Lower leg skin (tissue), 4 donors: ENCODE measurements around the gene PTPRN2. TPM values are rescaled to one million over a fixed set of nuclear protein-coding genes. Genes with fewer than 3 reads are reported as not detected.

Experiments
- DNase-seq, 2 donors: peaks; one replicate each; pipeline ENCODE4 v3.0.0-alpha.2; 2019; ENCODE audit warnings: low spot score in 2 of 2
- H3K4me3 ChIP-seq: fragments of 200-600 bp; sonication (generic); 2 replicates; pipeline ENCODE4 v1.5.1; 2017; ENCODE audit warnings: mild to moderate bottlenecking, low read depth; ENCODE audit not compliant: poor library complexity, severe bottlenecking
- POLR2A ChIP-seq, 2 donors: fragments of 450-650 bp; IDR thresholded peaks; one replicate each; pipeline ENCODE4 v1.6.1; 2016 to 2017; ENCODE audit warnings: antibody characterized with exemption in 2 of 2, mild to moderate bottlenecking in 1 of 2, moderate library complexity in 1 of 2
- WGBS, 2 donors: methylation state at CpG; one replicate each; pipeline ENCODE4 v1.1.5; 2018; 5-methylcytosine and 5-hydroxymethylcytosine counted together
- intact Hi-C: fragments of 100-400 bp; cut with DNase I; formaldehyde crosslinking; loops from one replicate; pipeline ENCODE4 v1.15.0; 2023; ENCODE audit warnings: low total_unique reads
- total RNA-seq, 4 donors: library from RNA; depleted of rRNA; stranded (reverse); fragments of >200 nt; gene quantifications; one replicate each; pipeline ENCODE4 v1.1.0, GENCODE V29; 2016
- TF ChIP-seq, protein P1 (sequence below), 3 donors: fragments of 450-650 bp; IDR thresholded peaks; one replicate each; pipeline ENCODE4 v1.5.1; 2016; ENCODE audit warnings: antibody characterized with exemption in 3 of 3, mild to moderate bottlenecking in 3 of 3, moderate library complexity in 2 of 3

Gene PTPRN2
- total RNA-seq, 4 donors from 2014 or later: 0.11 to 1.6 (median 0.92) TPM

DNA sequence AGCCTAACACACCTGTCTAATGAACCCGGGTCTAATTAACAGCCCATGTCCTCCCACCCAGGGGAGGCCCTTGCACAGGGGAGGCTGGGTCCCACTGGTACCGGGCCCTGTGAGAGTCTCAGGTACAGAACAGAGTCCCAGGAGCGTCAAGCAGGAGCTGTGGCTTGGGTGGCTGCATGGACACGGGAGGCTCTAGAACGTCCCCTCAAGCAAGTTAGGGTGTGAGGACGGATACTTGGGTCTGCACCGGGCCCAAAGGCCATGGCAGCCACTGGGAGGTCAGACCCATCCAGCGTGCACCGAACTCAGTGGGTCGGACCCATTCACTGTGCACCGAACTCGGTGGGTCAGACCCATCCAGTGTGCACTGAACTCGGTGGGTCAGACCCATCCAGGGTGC, 941.1 kb downstream of the PTPRN2 start:
- 90 to 95% methylated on average over 12 to 13 of the region's 13 CpGs for WGBS, 2 donors
- intact Hi-C loops: no loop called here
- TF ChIP-seq, protein P1, sequence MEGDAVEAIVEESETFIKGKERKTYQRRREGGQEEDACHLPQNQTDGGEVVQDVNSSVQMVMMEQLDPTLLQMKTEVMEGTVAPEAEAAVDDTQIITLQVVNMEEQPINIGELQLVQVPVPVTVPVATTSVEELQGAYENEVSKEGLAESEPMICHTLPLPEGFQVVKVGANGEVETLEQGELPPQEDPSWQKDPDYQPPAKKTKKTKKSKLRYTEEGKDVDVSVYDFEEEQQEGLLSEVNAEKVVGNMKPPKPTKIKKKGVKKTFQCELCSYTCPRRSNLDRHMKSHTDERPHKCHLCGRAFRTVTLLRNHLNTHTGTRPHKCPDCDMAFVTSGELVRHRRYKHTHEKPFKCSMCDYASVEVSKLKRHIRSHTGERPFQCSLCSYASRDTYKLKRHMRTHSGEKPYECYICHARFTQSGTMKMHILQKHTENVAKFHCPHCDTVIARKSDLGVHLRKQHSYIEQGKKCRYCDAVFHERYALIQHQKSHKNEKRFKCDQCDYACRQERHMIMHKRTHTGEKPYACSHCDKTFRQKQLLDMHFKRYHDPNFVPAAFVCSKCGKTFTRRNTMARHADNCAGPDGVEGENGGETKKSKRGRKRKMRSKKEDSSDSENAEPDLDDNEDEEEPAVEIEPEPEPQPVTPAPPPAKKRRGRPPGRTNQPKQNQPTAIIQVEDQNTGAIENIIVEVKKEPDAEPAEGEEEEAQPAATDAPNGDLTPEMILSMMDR (IDR thresholded peaks at IDR 0.05): no peak
- TF ChIP-seq POLR2A (IDR thresholded peaks at IDR 0.05): no peak
- DNase-seq: no peak
- no peak overlapping the region for H3K4me3 ChIP-seq

DNA sequence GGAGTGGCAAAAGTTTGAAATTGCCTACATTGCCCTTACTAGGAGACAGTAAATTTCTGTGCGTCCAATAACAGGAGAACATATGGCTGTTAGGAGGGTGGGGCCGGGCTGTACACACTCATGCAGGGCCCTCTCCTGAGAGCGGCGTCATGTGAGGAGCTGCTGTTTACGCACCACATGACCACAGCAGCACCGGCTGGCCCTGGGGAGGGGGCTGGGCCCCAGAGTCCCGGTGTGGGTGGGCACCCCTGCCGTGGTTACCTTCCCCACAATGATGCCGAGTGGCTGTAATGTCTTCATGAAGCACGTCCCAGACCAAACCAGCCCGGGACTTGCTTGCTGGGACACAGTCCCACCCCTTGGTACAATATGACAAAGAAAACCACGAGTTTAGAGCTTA, 942.1 kb downstream of the PTPRN2 start:
- intact Hi-C loops: no loop called here
- WGBS, 2 donors: 80 to 91% methylated on average over 12 of the region's 12 CpGs
- no peak for DNase-seq
- no peak overlapping the region for H3K4me3 ChIP-seq
- TF ChIP-seq, protein P1 (IDR thresholded peaks at IDR 0.05): no peak
- no peak for TF ChIP-seq POLR2A (IDR thresholded peaks at IDR 0.05)

DNA sequence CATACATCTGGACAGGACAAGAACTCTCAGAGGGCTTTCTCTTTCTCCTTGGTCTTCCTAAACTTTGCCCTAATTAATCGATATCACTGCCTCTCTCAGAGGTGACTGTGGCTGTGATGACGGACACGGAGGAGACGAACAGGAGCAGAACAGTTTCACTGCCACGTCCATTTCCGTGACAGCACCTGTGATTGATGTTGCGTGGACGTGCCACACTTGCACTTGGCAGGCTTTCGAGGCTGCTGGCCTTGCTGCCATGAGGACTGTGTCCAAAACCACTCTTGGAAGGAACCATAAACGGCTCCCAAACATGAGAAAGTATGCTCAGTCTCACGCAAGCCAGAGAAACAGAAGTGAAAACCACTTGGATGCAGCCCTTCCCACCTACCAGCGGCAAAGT, 942.7 kb downstream of the PTPRN2 start:
- WGBS, 2 donors: 87% methylated on average over 12 of the region's 12 CpGs
- TF ChIP-seq, protein P1 (IDR thresholded peaks at IDR 0.05): no peak
- TF ChIP-seq POLR2A (IDR thresholded peaks at IDR 0.05): no peak
- intact Hi-C loops: no loop called here
- DNase-seq: no peak
- no peak overlapping the region for H3K4me3 ChIP-seq

DNA sequence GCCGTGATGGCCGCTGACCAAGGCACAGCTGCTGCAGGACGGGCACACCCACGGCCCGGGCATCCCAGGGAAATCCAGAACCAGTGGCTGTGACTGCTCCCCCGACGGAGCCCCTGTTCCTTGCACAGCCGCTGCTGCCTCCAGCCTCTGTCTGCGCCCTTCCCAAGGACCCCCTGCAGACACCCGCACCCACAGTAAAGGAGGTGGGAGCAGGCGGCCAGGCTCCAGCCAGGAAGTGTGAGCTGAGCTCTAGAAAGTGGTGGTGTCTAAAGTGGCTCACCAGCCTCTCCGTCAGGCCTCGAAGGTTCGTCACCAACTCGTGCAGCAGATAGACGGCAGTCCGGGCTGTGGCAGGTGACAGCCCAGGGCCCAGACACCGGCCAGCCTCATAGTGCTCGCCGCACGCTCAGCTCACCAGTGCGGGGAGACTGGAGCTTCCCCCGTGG, 944.1 kb downstream of the PTPRN2 start:
- DNase-seq: no peak
- H3K4me3 ChIP-seq: no peak overlapping the region
- whole genome bisulfite sequencing, 2 donors: 88 to 92% methylated on average over 22 to 23 of the region's 23 CpGs
- TF ChIP-seq POLR2A (IDR thresholded peaks at IDR 0.05): no peak
- TF ChIP-seq, protein P1 (IDR thresholded peaks at IDR 0.05): no peak
- intact Hi-C loops: no loop called here

DNA sequence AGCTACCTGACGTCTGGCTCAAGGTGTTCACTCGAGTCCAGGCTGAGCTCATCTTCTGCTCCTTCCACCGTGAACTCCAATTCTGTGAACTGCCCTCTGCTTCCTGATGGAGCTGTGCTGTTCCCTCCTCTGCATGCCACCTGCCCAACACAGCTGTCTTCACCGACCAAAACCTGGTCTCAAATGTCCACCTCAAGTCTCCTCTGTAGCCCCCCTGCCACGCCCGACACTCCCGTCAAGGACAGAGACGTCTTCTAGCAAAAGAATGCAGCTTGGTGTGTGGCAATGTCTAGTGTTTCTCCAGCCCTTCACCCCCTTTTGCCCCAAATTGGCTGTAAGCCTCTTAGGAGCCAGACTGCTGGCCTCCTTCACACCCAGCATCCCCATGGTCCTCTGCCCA, 945.8 kb downstream of the PTPRN2 start:
- DNase-seq: no peak
- 83 to 88% methylated on average over 8 of the region's 8 CpGs for WGBS, 2 donors
- no peak overlapping the region for H3K4me3 ChIP-seq
- TF ChIP-seq, protein P1 (IDR thresholded peaks at IDR 0.05): no peak
- no peak for TF ChIP-seq POLR2A (IDR thresholded peaks at IDR 0.05)
- intact Hi-C loops: no loop called here

DNA sequence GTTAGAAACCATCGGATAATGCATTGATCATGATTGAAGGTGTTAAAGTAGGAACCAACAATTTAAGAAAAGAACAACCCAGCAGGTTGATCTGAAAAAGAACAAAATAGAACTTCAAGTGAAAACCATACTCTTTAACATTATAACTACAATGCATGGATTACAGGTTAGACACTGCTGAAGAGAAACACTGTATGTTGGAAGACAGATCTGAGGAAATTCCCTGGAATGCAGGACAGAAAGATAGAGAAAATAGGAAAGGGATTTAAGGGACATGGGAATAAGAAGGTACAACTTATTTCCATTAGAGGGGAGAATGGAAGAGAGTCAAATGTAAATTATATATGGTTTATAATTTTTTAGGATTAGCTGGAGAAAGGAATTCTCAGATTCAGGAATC, 947.5 kb downstream of the PTPRN2 start:
- WGBS, 2 donors: 100% methylated on average over 1 of the region's 1 CpG
- intact Hi-C loops: no loop called here
- no peak overlapping the region for H3K4me3 ChIP-seq
- TF ChIP-seq POLR2A (IDR thresholded peaks at IDR 0.05): no peak
- TF ChIP-seq, protein P1 (IDR thresholded peaks at IDR 0.05): no peak
- DNase-seq: no peak
